Putamen (tissue), 1 donor: ENCODE data around the gene NR2F6.
A peak's percentile ranks its signal among the peaks of the same experiment; 100 is the strongest.

Experiments used
- DNase-seq: peaks from one replicate; pipeline ENCODE4 v3.0.0-alpha.2; 2016; ENCODE audit warnings: low spot score

Gene NR2F6

DNA sequence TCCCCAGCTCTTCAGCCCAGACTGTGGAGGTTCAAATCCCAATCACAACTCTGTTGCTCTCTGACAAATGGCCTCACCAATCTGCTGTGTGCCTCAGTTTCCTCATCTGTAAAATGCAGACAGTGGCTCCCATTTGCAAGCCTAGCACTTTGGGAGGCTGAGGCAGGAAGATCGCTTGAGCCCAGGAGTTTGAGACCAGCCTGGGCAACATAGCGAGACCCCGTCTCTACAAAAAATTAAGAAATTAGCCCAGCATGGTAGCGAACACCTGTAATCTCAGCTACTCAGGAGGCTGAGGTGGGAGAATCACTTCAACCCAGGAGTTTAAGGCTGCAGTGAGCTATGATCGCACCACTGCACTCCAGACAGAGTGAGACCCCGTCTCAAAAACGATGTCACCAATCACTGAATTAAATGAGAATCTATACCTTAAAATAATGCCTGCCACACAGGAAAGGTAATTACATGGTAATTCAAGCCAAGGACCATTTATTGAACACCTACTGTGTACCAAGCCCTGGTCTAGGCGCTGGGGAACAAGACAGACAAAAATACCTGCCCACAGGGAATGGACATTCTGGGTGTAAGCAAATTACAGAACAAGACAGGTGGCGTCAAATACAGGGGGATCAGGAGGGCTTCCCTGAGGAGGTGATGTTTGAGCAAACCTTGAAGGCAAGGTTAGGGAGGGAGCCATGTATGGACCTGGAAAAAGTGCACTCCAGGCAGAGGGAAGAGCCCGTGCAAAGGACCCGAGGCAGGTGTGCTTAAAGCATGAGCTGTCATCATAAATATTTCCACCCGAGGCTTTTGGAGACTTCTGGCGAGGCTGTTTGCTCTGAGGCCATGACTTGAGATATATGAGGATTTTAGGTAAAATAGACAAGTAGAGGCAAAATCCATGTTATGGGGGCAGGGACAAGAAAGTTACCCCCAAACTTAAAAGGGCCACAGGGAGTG is 7.7 kb downstream of the NR2F6 start:
- DNase-seq: no peak

DNA sequence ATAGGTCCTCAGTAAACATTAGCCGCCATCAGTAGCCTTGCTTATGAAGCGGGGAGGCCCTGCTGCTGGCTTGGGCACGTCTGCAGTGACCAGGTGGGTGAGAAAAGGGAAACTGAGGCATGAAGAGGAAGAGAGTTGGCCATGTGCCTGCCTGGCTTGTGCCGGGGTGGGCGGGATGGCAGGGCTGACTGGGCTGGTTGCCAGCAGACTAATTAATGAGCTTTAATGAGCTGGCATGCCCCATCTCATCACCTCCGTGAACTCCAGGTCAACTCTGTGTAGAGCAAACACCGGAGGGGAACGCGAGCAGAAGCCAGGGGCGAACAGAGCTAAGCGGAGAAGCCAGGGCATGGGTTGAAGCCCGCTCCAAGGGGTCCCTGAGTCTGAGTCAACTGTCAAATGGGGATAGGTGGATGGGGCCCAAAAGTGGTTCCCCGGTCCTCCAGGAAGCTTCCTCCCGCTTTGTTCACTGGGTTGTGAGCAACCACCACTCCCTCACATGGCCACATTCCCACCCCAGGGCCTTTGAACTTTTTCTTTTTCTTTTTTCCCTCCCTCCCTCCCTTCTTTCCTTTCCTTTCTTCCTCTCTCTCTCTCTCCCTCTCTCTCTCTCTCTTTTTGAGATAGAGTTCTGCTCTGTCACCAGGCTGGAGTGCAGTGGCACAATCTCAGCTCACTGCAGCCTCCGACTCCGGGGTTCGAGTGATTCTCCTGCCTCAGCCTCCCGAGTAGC is 8.7 kb downstream of the NR2F6 start:
- no peak for DNase-seq

DNA sequence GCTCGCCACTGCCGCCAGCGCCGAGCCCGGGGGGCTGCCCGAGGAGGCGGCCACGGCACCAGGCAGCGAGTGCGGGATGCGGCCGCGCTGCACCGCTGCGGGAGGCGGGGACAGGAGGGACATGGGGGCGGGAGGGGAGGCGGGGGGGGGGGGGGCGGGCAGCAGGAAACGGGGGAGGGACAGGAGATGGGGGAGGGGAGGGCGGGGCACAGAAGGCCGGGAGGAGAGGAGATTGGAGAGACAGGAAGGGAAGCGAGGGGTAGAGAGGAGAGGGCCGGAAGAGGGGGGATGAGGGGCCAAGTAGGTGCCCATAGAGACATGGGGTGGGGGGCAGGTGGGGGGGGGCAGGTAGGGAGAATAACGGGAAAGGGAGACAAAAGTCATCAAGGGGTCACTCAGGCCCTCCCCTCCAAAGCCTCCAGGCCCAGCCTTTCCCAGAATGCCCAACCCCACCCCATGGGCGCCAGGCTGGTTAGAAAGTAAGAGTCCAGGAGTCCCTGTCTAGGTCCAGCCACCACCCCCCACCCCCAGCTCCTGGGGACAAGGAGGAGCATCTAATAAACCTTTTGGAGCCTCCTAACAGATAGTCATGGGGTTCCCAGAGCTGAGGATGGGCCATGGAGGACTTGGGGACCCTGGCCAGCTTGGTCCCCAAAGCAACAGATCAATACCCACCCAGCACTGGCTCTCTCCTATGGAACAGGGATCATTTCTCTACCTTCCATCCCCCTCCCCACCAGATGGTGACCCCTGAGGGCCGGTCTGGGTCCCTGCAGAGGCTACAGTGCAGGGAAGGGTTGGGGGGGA is 9.5 kb downstream of the NR2F6 start:
- no peak for DNase-seq

DNA sequence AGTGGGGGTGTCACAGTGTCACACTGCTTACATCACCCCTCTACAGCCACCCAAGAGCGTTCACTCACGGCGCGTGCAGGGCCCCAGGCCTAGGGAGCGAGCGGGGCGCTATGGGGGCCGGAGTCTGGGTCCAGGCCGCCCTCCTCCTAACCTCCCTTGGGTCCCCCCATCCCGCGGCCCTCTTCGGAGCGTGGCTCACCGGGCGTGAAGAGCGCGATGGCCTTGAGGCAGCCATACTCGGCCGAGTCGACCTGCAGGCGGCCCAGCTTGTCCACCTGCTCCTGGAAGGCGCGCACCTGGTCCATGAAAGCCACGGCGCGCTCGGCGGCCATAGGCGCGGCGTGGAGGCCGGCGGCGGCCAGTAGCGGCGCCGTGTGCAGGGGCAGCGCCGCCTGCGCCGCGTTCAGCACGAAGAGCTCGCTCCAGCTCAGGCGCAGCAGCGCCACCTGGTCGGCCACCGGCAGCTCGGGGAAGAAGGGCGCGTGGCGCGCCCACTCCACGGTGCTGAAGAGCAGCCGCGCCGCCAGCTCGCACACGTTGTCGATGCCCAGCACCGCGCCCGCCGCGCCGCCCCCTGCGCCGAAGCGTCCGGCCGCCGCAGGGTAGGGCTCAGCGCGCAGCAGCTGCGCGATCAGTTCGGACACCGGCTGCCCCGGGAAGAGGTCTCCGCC is 10.3 kb downstream of the NR2F6 start:
- DNase-seq: peak; percentile 60

DNA sequence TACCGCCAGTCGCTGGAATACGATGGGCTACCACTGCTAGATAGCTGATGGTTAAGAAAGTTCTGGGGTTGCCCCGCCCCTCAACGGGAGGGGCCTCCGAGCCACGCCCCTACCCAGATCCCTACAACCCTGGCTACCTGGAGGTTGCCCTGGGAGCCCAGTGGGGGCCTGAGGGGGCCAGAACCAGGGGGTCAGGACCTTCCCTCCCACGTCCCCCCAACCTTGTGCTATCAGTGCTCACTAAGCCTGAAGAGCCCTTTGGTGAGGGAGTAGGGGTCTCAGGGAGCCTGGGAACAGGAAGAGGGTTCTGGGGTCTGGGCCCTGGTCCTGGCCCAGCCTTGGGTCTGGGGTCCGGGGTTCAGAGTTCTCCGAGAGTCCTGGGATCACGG is 10.8 kb downstream of the NR2F6 start:
- no peak for DNase-seq

DNA sequence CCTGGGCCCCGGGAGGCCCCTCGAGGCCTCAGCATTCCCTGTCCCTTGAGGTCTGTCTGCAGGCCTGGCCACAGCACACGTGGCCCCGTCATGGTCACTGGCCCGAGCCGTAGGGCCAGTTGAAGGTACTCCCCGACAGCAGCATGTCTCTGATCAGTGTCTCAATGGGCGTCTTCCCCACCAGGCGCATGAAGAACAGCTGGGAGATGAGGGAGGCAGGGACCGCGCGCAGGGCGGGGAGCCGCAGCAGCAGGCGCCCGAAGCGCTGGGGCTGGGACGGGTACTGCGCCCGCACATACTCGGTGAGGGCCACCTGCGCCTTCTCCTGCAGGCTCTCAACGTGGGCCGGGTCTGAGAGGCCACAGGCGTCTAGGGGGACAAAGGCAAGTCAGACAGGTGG is 13.5 kb downstream of the NR2F6 start:
- DNase-seq: no peak

DNA sequence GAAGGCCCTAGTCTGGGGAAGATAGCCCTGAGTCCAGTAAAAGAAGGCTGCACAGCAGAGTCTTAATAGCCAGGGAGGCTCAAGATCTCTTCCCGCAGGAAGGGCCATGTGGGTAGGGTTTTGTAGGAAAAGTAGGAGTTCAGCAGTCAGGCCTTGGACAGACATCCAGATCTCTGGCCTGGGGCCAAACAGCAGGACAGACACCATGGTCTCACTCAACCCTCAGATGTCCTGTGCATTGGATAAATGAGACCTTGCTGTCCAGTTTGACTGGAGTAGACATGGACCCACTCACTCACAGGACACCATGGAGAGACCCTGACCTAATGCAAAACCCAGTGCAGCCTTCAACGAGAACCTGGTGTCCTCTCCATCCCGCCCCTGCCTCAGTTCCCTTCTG is 15.8 kb downstream of the NR2F6 start:
- no peak for DNase-seq

DNA sequence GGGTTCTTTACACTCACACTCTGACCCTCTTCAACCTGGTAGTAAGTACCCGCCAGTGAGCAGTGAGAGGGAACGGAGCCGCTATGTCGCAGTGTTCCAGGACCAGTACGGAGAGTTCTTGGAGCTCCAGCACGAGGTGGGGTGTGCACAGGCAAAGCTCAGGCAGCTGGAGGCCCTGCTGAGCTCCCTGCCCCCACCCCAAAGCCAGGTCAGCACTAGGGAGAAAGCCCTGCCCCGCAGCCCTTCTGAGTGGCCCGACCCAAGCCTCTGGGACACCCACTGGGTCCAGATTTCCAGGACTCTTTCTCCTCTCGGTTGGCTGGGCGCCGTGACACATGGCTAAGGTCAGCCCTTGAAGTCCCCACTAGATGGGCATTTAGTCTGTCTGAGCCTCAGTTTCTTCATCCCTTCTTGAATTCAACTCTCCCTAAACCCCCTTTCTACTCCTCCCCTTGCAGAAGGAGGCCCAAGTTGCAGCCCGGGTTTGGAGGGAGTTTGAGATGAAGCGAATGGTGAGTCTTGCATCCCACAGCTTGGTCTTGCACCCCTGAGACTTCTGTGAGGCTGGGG is 17.8 kb downstream of the NR2F6 start:
- DNase-seq: no peak

DNA sequence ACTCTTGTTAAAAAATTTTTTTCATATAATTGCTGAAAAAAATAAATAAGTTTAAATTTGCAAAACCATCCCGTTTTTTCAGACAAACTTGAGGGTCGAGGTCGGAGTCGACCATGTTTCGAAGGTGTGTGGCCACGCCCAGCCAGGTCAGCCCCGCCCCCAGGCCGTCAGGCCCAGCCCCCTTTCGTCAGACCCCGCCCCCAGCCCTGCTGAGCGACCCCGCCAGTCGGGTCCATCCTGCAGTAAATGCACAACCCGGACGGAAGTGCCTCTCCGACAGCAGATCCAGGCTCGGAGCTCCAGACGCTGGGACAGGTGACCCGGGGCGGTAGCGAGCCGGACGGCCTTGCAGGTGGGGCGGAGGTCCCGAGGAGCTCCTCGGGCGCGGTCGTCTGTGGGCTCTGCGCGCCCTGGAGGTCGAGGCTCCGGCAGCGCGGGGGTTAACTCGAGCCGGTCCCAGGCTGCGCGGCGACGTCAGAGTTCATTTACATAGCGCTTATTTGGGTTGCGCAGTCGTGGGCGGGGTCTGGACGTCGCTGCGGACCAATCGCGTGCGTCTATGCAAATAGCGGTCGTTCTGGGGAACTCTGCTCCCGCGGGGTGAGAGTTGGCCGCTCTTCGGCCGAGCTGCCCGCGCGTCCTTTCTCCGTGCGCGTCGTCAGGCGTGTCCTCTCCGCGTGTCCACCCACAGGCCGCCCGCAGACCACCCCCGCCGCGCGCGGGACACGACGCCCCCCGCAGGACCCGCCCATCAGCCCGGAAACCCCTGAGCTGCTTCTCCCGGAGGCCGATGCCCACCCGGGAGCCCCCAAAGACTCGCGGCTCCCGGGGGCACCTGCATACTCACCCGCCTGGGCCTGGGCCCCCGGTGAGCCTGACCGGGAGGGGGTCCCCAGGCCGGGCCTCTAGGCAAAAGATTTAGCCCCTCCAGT is 19.5 kb downstream of the NR2F6 start, which contains the start of gene OCEL1:
TSS of gene OCEL1 (plus strand) at position 225 of the 932 bp plus-strand sequence. CDS start at position 247, 22 bp downstream.
- peak; percentile 98 for DNase-seq

DNA sequence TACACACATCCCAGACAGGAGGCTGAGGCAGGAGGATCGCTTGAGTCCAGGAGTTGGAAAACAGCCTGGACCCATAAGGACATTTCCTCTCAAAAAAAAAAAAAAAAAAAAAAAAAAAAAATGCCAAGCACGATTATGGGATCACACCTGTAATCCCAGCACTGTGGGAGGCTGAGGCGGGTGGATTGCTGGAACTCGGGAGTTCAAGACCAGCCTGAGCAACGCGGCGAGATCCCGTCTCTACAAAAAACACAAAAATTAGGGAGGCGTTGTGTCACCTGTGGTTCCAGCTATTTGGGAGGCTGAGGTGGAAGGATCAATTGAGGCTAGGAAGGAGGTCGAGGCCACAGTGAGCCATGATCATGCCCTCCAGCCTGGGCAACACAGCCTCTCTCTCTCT is 20.7 kb downstream of the NR2F6 start:
- no peak for DNase-seq

DNA sequence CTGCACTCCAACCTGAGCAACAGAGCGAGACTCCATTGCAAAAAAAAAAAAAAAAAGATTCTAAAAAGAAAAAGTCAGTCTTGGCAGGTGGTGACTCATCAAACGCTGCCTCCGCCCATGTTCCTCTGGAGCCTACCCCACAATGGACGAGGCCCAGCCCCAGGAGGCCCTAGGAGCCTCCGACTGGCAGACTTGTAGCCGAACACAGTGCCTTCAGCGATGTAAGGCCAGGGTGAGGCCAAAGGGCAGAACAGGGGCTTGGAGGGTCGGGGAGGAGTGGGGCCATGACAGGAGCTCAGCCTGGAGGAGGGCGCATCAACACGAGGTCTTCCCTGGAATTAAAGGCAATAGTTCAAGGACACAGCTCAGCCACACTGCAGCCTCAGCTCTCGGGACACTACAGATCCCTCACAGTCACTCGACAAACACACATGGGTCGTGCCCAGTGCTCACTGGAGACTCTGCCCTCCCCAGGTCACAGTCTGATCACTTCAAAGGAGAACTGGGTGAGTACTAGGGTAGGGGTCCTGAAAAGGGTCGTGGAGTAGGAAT is 25.4 kb downstream of the NR2F6 start:
- DNase-seq: no peak

DNA sequence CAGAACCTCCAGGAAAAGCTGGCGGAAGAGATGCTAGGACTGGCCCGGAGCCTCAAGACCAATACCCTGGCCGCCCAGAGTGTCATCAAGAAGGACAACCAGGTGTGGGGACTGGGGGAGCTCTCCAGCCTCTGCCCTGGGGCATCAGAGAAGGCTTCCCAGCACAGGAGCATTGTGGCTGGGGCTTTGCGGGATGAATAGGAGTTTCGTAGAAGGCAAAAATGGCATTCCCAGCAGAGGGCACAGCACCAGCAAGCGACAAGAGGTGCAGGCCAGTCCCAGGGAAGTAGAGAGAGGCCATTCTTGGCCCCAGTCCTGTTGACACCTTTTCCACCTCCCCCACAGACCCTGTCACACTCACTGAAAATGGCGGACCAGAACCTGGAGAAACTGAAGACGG is 26.4 kb downstream of the NR2F6 start:
- no peak for DNase-seq

DNA sequence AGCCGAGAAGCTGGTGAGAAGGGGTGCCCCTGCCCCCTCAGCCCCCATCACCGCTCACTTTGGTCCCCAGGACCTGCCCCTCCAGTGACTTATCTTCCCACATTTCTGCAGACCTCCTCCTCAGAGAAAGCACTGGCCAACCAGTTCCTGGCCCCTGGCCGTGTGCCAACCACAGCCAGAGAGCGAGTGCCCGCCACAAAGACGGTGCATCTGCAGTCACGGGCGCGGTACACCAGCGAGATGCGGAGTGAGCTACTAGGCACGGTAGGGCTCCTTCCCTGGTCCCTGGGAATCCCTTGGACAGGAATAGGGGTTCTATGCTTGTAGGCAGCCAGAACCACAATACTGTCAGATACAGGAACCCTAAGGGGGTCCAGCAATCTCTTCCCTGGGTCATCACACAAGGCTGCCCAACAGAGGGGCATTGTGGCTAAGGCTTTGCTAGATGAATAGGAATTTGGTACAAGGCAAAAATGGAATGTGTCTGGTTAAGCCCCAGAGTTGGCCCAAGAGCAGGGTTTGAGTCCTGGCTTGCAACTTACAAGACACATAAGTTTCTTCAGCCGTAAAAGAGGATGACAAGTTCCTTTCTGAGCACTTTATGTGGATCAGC is 29.6 kb downstream of the NR2F6 start:
- no peak for DNase-seq

DNA sequence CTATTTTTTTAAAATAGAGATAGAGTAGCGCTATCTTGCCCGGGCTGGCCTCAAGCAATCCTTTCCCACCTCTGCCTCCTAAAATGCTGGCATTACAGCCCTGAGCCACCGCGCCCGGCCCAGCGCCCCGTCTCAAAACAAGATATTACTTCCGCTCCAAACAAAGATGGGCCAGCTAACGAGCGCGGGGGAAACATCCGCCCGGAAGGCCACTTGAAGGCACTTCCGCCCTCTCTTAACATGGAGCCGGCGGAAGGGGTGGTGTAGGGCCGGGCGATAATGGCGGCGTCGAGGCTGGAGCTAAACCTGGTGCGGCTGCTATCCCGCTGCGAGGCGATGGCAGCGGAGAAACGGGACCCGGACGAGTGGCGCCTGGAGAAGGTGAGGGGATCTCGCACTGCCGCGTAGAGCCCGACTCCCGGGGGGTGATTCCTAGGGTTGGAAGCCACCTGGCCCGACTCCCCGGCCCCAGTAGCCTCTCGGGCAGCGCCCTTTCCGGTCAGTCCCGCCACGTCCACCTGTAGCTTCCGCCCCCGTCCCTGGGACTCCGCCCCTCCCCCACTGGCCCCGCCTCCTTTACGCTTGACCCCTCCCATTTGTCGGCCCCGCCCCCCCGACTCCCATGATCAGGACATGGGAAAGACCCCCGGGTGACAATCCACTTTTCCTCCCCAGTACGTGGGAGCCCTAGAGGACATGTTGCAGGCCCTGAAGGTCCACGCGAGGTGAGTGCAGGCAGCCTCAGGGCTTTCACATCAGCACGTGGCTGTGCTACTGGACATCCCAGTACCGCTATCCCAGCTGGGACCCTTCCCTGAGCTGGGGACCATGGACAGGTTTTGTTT is 30.4 kb downstream of the NR2F6 start, which contains the start of gene USE1:
TSS of gene USE1 (plus strand) at position 231 of the 845 bp plus-strand sequence. CDS start at position 280, 49 bp downstream.
- peak; percentile 91 for DNase-seq

DNA sequence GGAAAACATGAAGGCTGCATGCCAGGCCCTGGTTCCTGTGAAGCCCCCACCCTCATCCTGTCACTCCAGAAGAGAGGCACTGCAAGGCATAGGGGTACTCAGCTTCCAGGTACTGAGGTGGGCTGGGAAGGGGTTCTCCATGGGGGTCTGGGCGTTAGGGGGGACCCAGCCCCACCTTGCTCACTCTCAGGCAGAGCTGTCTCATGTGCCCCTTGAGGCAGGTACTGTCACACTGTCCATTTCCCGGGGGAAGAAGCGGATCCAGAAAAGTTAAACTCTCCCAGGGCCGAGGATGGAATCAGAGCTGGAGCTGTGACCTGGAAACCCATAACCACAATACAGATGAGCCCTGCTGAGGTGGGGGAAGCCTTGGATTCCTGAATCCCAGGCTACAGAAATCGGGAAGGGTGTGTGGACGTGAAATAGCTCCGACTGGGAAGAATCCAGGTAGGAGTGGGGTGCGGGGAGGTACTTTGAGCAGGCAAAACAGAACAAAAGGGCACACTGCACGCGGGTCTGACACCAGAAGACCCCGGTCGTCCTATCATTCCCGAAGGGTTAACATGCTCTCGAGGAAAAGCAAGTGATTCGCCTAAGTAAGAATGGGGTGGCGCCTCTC is 31.1 kb downstream of the NR2F6 start:
- DNase-seq: no peak

DNA sequence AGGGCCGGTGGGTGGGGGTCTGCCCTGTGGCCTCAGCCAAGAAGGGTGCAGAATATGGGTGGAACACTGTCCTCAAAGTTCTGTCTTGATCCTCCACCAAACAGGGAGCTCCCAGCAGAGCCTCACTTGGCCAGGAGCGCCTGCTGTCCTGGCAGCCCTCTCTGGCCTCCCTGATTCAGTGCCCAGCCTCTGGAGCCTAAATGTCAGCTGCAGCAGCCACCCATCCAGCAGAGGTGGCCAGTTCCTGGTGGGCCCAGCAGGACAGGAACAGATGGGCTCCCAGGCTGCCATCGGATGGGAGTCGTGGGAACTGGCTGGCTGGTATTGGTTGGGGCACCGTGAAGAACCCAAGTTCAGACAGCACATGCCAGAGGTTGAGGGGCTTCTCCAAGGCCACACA is 32.4 kb downstream of the NR2F6 start:
- no peak for DNase-seq

DNA sequence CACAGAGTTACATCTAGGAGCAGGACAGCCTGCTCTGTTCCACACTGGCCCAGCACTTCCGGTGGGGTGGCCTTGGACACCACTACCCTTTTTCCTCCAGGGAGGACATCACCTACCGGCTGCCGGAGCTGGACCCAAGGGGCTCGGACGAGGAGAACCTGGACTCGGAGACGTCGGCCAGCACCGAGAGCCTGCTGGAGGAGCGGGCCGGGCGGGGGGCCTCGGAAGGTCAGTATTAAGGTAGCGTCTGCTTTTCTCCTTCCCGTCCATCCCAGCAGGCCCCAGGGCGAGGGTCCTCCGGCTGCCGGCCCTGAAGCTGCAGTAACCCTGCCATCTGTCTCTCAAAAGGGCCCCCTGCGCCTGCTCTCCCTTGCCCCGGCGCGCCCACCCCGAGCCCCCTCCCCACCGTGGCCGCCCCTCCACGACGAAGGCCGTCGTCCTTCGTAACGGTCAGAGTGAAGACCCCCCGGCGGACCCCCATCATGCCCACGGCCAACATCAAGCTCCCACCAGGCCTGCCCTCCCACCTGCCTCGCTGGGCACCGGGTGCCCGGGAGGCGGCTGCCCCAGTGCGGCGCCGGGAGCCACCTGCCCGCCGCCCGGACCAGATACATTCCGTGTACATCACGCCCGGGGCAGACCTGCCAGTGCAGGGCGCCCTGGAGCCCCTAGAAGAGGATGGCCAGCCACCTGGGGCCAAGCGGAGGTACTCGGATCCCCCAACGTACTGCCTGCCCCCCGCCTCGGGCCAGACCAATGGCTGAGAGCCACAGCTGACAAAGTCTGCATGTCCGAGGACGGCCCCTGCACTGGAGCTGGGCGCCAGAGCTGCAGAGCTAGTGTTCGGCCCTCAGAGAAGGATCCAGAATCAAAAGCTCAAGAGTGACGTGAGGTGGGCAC is 33.9 kb downstream of the NR2F6 start:
- DNase-seq: no peak
